ENCODE measurements around the gene CACNA1E. TPM values are rescaled to one million over a fixed set of nuclear protein-coding genes. Genes with fewer than 3 reads are reported as not detected.

Gene CACNA1E
- total and polyA plus RNA-seq, 2 of the 13 experiments (the other 11 are each of a cell fraction or from before 2014, with no cell fraction given) = not detected

GRCh38 chr1:181647314-181648035 is 164.2 kb downstream of the CACNA1E start:
- Histone ChIP-seq H3K4me1 (ENCODE audit: insufficient read depth, low read length) (no peaks in the 10 kb centered on the region), H3K9ac (ENCODE audit: insufficient read depth, low read depth, low read length) (no peak overlapping the region), H3K9me3 (ENCODE audit: low read length) (no peaks in the 10 kb centered on the region), H3K27ac (ENCODE audit: extremely low read length, insufficient read depth, low read length) (no peak overlapping the region), H4K20me1 (ENCODE audit: insufficient read depth, low read length) (no peaks in the 10 kb centered on the region), H3K4me2 (ENCODE audit: low read depth, low read length) (no peak overlapping the region), H3K4me3 (replicated peaks in 1 of 3; ENCODE audit: insufficient read depth in 1 of 3, low read depth in 2 of 3, low read length in 3 of 3) (no peak overlapping the region), H3K79me2 (ENCODE audit: insufficient read depth, low read length) (no peaks in the 10 kb centered on the region), H3K36me3 (replicated peaks in 1 of 2; ENCODE audit: control insufficient read depth in 1 of 2, insufficient read depth in 2 of 2, low read length in 2 of 2) (no peaks in the 10 kb centered on the region), H2AFZ (ENCODE audit: low read length) (no peak overlapping the region), H3K27me3 (ENCODE audit: control insufficient read depth in 1 of 2, insufficient read depth in 2 of 2, low read length in 2 of 2) (peaks cover 0 to 11% of the 10 kb centered on the region in 2 experiments; a peak in 2 of 5 replicates)
- in situ Hi-C loops (cut with HindIII; ENCODE audit: extremely low pct_ligation_motif_present, low pct_unique_long_range_greater_than_20kb) = no loop called here
- BruUV-seq (replicated peaks) = no TSS peak
- POLR2A ChIA-PET = no interaction called here
- no peak for FAIRE-seq
- TF ChIP-seq TCF12 (IDR thresholded peaks at IDR 0.05) (no peak), TCF12 (CRISPR knock-in tag; IDR thresholded peaks at IDR 0.05) (no peak), RARG (CRISPR knock-in tag; IDR thresholded peaks at IDR 0.05; ENCODE audit: low read depth) (no peak), ZNF484 (CRISPR knock-in tag; IDR thresholded peaks at IDR 0.05; ENCODE audit: borderline replicate concordance, low read depth) (no peak), ZNF431 (CRISPR knock-in tag; IDR thresholded peaks at IDR 0.05; ENCODE audit: borderline replicate concordance, low read depth) (no peak), THAP8 (CRISPR knock-in tag; IDR thresholded peaks at IDR 0.05; ENCODE audit: borderline replicate concordance) (no peak), ZBTB8A (CRISPR knock-in tag; IDR thresholded peaks at IDR 0.05; ENCODE audit: borderline replicate concordance, low read depth) (no peak), ZNF703 (CRISPR knock-in tag; IDR thresholded peaks at IDR 0.05; ENCODE audit: borderline replicate concordance) (no peak), NFIC (IDR thresholded peaks at IDR 0.05; ENCODE audit: low read length) (no peak), TRAFD1 (CRISPR knock-in tag; IDR thresholded peaks at IDR 0.05; ENCODE audit: borderline replicate concordance) (no peak), SRSF4 (IDR thresholded peaks at IDR 0.05; ENCODE audit: low read depth, low read length, poor library complexity, severe bottlenecking) (no peak), POLR2G (IDR thresholded peaks at IDR 0.05; ENCODE audit: low read depth, low read length) (no peak)
- TF ChIP-seq, protein P1, sequence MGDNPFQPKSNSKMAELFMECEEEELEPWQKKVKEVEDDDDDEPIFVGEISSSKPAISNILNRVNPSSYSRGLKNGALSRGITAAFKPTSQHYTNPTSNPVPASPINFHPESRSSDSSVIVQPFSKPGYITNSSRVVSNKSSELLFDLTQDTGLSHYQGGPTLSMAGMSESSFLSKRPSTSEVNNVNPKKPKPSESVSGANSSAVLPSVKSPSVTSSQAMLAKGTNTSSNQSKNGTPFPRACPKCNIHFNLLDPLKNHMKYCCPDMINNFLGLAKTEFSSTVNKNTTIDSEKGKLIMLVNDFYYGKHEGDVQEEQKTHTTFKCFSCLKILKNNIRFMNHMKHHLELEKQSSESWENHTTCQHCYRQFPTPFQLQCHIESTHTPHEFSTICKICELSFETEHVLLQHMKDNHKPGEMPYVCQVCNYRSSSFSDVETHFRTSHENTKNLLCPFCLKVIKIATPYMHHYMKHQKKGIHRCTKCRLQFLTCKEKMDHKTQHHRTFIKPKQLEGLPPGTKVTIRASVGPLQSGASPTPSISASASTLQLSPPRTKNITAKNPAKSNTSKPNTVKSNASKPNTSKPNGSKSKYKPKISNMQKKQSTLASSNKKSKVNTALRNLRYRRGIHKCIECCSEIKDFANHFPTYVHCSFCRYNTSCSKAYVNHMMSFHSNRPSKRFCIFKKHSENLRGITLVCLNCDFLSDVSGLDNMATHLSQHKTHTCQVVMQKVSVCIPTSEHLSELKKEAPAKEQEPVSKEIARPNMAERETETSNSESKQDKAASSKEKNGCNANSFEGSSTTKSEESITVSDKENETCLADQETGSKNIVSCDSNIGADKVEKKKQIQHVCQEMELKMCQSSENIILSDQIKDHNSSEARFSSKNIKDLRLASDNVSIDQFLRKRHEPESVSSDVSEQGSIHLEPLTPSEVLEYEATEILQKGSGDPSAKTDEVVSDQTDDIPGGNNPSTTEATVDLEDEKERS (CRISPR knock-in tag; IDR thresholded peaks at IDR 0.05) = no peak
- ATAC-seq = no peak
- WGBS (ENCODE audit: low lambda C conversion rate) = 22% methylated on average over 11 of the region's 11 CpGs
- DNase-seq (ENCODE audit: low spot score) = no peak
- intact Hi-C loops (cut with micrococcal nuclease; ENCODE audit: unreplicated experiment) = no loop called here
- CTCF ChIA-PET (ENCODE audit: low intra/inter-chr PET ratio, low total read pairs) = no interaction called here

Measured in HepG2 (cell line).